ENCODE data around the gene DHRSX.
A peak's percentile ranks its signal among the peaks of the same experiment; 100 is the strongest.
"Not testable (repeated sequence)": the region's sequence is repeated elsewhere in the genome, so short reads cannot be mapped to it uniquely, and the experiment has no call there.

Gene DHRSX

GRCh38 chrX:2391869-2392606 lies 108.7 kb downstream of the DHRSX start:
- peak; percentile 98 for DNase-seq (ENCODE audit: low read depth)

- no peak for DNase-seq (ENCODE audit: low read depth)
Measured at GRCh38 chrX:2390754-2391153, 110.0 kb downstream of the DHRSX start.

- DNase-seq (ENCODE audit: low read depth) = not testable (repeated sequence)
Measured at GRCh38 chrX:2389731-2390130, 111.0 kb downstream of the DHRSX start.

GRCh38 chrX:2389324-2389723 lies 111.5 kb downstream of the DHRSX start:
- DNase-seq (ENCODE audit: low read depth) = no peak

GRCh38 chrX:2388669-2389068 lies 112.1 kb downstream of the DHRSX start:
- DNase-seq (ENCODE audit: low read depth) = no peak

- DNase-seq (ENCODE audit: low read depth) = no peak
Measured at GRCh38 chrX:2387614-2388239, 113.0 kb downstream of the DHRSX start.

- peak; percentile 90 for DNase-seq (ENCODE audit: low read depth)
Measured at GRCh38 chrX:2385224-2385623, 115.6 kb downstream of the DHRSX start.

GRCh38 chrX:2384486-2384885 lies 116.3 kb downstream of the DHRSX start:
- DNase-seq (ENCODE audit: low read depth) = no peak

- no peak for DNase-seq (ENCODE audit: low read depth)
Measured at GRCh38 chrX:2383735-2384134, 117.0 kb downstream of the DHRSX start.

GRCh38 chrX:2383144-2383543 lies 117.6 kb downstream of the DHRSX start:
- no peak for DNase-seq (ENCODE audit: low read depth)

- not testable (repeated sequence) for DNase-seq (ENCODE audit: low read depth)
Measured at GRCh38 chrX:2382433-2383048, 118.2 kb downstream of the DHRSX start.

GRCh38 chrX:2376166-2376565 lies 124.6 kb downstream of the DHRSX start:
- DNase-seq (ENCODE audit: low read depth) = no peak

- no peak for DNase-seq (ENCODE audit: low read depth)
Measured at GRCh38 chrX:2374086-2374485, 126.7 kb downstream of the DHRSX start.

GRCh38 chrX:2373615-2374014 lies 127.2 kb downstream of the DHRSX start:
- no peak for DNase-seq (ENCODE audit: low read depth)

GRCh38 chrX:2371026-2371711 lies 129.6 kb downstream of the DHRSX start:
- no peak for DNase-seq (ENCODE audit: low read depth)

- peak; percentile 53 for DNase-seq (ENCODE audit: low read depth)
Measured at GRCh38 chrX:2370456-2370855, 130.3 kb downstream of the DHRSX start.

- no peak for DNase-seq (ENCODE audit: low read depth)
Measured at GRCh38 chrX:2369206-2369605, 131.6 kb downstream of the DHRSX start.

GRCh38 chrX:2360731-2361130 lies 140.0 kb downstream of the DHRSX start:
- DNase-seq (ENCODE audit: low read depth) = peak; percentile 7

- DNase-seq (ENCODE audit: low read depth) = not testable (repeated sequence)
Measured at GRCh38 chrX:2359522-2359921, 141.3 kb downstream of the DHRSX start.

- DNase-seq (ENCODE audit: low read depth) = peak; percentile 97
Measured at GRCh38 chrX:2351999-2352995, 148.5 kb downstream of the DHRSX start.

- DNase-seq (ENCODE audit: low read depth) = peak; percentile 85
Measured at GRCh38 chrX:2351321-2351720, 149.5 kb downstream of the DHRSX start.
